Measurements from ENCODE around the gene CDH22. TPM values are rescaled to one million over a fixed set of nuclear protein-coding genes. Genes with fewer than 3 reads are reported as not detected.

The CDH22 gene
- total and polyA plus RNA-seq, 4 donors = not detected

DNA sequence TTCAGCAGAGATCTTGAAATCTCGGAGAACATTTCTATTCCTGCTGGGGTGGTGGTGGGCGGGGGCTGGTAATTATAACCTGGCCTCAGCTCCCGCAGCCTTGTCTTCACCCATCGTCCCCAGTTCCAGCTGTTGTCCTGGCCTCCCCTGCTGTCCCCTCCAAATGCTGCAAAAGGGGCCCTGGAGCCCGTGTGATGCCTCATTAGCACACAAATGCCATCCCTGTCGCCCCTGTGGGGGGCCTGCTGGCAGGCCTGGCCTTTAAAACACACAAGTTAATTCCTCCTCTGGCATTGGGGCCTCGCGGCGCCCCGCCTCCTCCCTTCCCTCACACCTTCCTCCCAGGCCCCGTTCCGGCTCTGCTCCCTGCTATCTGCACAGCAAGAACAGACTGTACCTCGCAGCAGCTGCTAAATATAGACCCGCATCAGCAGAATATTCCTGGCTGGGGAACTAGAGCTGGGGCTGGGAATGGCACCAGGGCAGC is 85.7 kb downstream of the CDH22 start:
- DNase-seq (peak in 1 of 2 donors; percentile 45), ATAC-seq (ENCODE audit: low FRiP score) (no peak)
- Histone ChIP-seq H3K27me3 (ENCODE audit: control insufficient read depth in 1 of 2, insufficient read depth in 2 of 2, low read length in 1 of 2) (no peaks in the 10 kb centered on the region), H3K4me3 (ENCODE audit: low read length in 2 of 2) (no peak overlapping the region), H3K27ac (ENCODE audit: low read depth in 1 of 2, low read length in 2 of 2) (no peak overlapping the region), H3K4me1 (ENCODE audit: control insufficient read depth in 1 of 2, insufficient read depth in 2 of 2, low read length in 2 of 2) (no peaks in the 10 kb centered on the region), H3K36me3 (ENCODE audit: control insufficient read depth in 1 of 2, insufficient read depth in 2 of 2, low read length in 1 of 2) (no peaks in the 10 kb centered on the region), H3K9me3 (ENCODE audit: control insufficient read depth, low read length) (no peaks in the 10 kb centered on the region)
- intact Hi-C loops (cut with DNase I) = no loop called here
- WGBS, 2 donors = 20 to 25% methylated on average over 14 of the region's 14 CpGs

DNA sequence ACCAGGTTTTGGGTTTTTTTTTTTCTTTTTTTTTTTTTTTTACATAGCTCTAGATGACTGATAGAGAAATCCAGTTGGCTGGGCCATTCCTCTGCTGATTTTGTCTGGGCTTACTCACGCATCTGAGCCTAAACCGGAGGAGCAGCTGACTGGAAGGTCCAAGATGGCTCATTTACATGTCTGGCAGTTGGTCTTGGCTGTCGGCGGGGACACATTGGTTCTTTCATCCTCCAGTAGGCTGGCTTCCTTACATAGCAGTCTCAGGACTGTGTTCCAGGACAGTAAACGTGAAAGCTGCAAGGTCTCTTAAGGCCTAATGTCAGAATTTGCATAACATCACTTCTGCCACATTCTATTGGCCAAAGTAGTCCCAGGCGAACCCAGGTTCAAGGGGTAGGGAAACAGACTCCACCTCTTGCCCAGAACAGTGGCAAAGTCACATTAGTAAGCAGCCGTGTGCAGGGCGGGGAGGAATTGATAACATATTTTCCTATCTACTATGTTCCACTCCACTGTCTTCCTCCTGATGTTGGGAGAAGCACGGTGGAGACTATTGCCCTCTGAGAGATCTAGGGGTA is 87.0 kb downstream of the CDH22 start:
- Histone ChIP-seq H3K27ac (ENCODE audit: low read depth in 1 of 2, low read length in 2 of 2) (no peak overlapping the region), H3K27me3 (ENCODE audit: control insufficient read depth in 1 of 2, insufficient read depth in 2 of 2, low read length in 1 of 2) (no peaks in the 10 kb centered on the region), H3K4me3 (ENCODE audit: low read length in 2 of 2) (no peak overlapping the region), H3K36me3 (ENCODE audit: control insufficient read depth in 1 of 2, insufficient read depth in 2 of 2, low read length in 1 of 2) (no peaks in the 10 kb centered on the region), H3K9me3 (ENCODE audit: control insufficient read depth, low read length) (no peaks in the 10 kb centered on the region), H3K4me1 (ENCODE audit: control insufficient read depth in 1 of 2, insufficient read depth in 2 of 2, low read length in 2 of 2) (no peaks in the 10 kb centered on the region)
- ATAC-seq (ENCODE audit: low FRiP score) = no peak
- peak in 1 of 2 donors; percentile 2 for DNase-seq
- 83 to 89% methylated on average over 9 of the region's 9 CpGs for WGBS, 2 donors
- intact Hi-C loops (cut with DNase I) = no loop called here

DNA sequence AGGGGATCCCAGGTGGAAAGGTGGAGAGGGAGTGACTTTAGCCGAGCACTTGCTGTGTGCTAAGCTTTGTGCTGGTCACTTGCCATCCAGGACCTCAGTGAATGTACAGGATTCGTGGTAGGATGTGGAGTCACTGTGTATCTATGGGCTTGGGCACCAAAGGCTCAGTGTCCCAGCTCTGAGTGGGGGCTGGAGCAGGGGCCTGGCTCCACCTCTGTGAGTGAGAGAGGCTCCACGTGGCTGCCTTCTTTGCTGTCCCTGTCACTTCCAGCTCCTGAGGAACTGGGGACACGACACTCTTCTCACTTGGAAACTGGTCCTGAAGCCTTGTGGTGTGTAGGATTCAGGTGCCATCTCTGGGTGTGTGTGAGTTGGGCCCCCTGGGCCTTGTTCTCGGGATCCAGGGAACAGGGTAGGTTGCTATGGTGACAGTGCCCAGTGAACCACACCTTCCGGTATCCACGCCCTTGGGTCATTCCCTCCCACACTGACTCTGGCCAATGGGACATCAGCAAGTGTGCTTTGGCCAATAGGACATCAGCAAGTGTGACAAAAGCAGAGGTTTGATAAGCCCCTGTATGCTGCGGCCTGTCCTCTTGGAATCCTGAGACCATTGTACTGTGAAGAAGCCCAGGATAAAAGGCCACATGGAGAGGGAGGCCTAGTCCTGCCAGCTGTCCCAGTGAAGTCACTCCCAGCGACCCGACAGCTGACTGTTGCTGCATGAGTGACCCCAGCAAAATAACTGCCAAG is 87.7 kb downstream of the CDH22 start:
- 68 to 70% methylated on average over 10 of the region's 10 CpGs for WGBS, 2 donors
- Histone ChIP-seq H3K27me3 (ENCODE audit: control insufficient read depth in 1 of 2, insufficient read depth in 2 of 2, low read length in 1 of 2) (no peaks in the 10 kb centered on the region), H3K9me3 (ENCODE audit: control insufficient read depth, low read length) (no peaks in the 10 kb centered on the region), H3K4me3 (ENCODE audit: low read length in 2 of 2) (no peak overlapping the region), H3K27ac (ENCODE audit: low read depth in 1 of 2, low read length in 2 of 2) (no peak overlapping the region), H3K4me1 (ENCODE audit: control insufficient read depth in 1 of 2, insufficient read depth in 2 of 2, low read length in 2 of 2) (no peaks in the 10 kb centered on the region), H3K36me3 (ENCODE audit: control insufficient read depth in 1 of 2, insufficient read depth in 2 of 2, low read length in 1 of 2) (no peaks in the 10 kb centered on the region)
- ATAC-seq (ENCODE audit: low FRiP score) = no peak
- peak in 1 of 2 donors; percentile 17 for DNase-seq
- intact Hi-C loops (cut with DNase I) = no loop called here

DNA sequence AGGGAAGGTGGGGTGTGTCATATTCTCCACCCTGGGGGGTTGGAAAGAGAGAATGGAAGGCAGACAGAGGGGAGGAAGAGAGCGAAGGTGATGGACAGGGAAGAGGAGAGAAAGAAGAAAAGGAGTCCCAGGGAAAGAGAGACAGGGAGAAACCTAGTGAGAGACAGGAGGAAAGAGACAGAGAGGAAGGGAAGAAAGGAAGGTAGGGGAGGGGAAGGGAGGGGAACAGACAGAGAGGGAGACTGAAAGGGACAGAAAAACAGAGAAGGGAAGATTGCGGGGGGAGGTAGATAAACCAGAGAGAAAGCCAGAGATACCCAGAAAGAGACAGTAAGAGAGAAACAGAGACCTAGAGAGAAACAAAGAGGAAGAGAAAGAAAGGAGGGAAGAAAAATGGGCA is 88.4 kb downstream of the CDH22 start:
- Histone ChIP-seq H3K27me3 (ENCODE audit: control insufficient read depth in 1 of 2, insufficient read depth in 2 of 2, low read length in 1 of 2) (no peaks in the 10 kb centered on the region), H3K9me3 (ENCODE audit: control insufficient read depth, low read length) (no peaks in the 10 kb centered on the region), H3K27ac (ENCODE audit: low read depth in 1 of 2, low read length in 2 of 2) (no peak overlapping the region), H3K4me1 (ENCODE audit: control insufficient read depth in 1 of 2, insufficient read depth in 2 of 2, low read length in 2 of 2) (no peaks in the 10 kb centered on the region), H3K4me3 (ENCODE audit: low read length in 2 of 2) (no peak overlapping the region), H3K36me3 (ENCODE audit: control insufficient read depth in 1 of 2, insufficient read depth in 2 of 2, low read length in 1 of 2) (no peaks in the 10 kb centered on the region)
- ATAC-seq (ENCODE audit: low FRiP score) (no peak), DNase-seq (no peak)
- WGBS, 2 donors = 36 to 73% methylated on average over 2 of the region's 2 CpGs
- intact Hi-C loops (cut with DNase I) = no loop called here

DNA sequence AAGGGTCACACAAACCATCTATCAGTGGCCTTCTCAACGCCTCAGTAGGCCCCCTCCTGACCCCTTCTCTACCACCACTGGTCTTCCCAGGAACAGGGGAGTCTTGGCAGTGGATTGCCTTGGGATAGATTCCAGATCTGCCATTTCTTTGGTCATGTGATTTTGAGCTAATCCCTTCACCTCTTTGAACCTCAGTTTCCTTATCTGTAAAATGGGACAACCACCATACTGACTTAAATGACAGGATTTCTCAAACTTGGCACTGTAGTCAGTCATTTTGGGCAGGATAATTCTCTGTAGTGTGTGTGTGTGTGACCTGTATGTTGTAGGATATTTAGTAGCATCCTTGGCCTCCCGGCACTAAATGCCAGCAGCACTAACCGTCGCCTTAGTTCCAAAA is 89.1 kb downstream of the CDH22 start:
- H3K4me3 ChIP-seq (ENCODE audit: low read length in 2 of 2) = no peak overlapping the region
- ATAC-seq (ENCODE audit: low FRiP score) = no peak
- no peaks in the 10 kb centered on the region for H3K9me3 ChIP-seq (ENCODE audit: control insufficient read depth, low read length)
- H3K36me3 ChIP-seq (ENCODE audit: control insufficient read depth in 1 of 2, insufficient read depth in 2 of 2, low read length in 1 of 2) = no peaks in the 10 kb centered on the region
- WGBS, 2 donors = 83 to 89% methylated on average over 4 of the region's 4 CpGs
- DNase-seq = peak; percentile 2 to 6
- H3K27ac ChIP-seq (ENCODE audit: low read depth in 1 of 2, low read length in 2 of 2) = no peak overlapping the region
- intact Hi-C loops (cut with DNase I) = no loop called here
- no peaks in the 10 kb centered on the region for H3K27me3 ChIP-seq (ENCODE audit: control insufficient read depth in 1 of 2, insufficient read depth in 2 of 2, low read length in 1 of 2)
- H3K4me1 ChIP-seq (ENCODE audit: control insufficient read depth in 1 of 2, insufficient read depth in 2 of 2, low read length in 2 of 2) = no peaks in the 10 kb centered on the region

DNA sequence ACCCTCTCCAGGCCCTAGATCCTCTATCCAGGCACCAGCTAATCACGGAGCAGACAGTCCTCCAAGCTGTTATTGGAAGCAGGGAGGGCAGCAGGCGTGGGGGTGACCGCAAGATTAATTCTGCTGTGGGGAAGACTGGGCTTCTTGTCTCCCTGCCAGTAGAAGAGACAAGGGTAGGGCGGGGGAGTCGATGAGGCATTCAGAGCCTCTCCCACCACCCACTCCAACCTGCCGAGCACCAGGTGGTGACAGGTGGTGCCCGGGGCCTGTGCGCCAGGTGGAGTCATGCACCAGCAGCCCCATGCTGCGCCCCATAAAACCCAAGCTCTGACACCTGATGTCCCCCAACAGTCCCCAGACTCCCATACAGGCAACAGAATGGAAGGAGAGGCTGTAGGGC is 89.6 kb downstream of the CDH22 start:
- H3K27me3 ChIP-seq (ENCODE audit: control insufficient read depth in 1 of 2, insufficient read depth in 2 of 2, low read length in 1 of 2) = no peaks in the 10 kb centered on the region
- H3K4me3 ChIP-seq (ENCODE audit: low read length in 2 of 2) = no peak overlapping the region
- intact Hi-C loops (cut with DNase I) = no loop called here
- no peak for ATAC-seq (ENCODE audit: low FRiP score)
- DNase-seq = peak; percentile 10
- H3K9me3 ChIP-seq (ENCODE audit: control insufficient read depth, low read length) = no peaks in the 10 kb centered on the region
- 77% methylated on average over 9 of the region's 9 CpGs for WGBS, 2 donors
- no peaks in the 10 kb centered on the region for H3K4me1 ChIP-seq (ENCODE audit: control insufficient read depth in 1 of 2, insufficient read depth in 2 of 2, low read length in 2 of 2)
- H3K27ac ChIP-seq (ENCODE audit: low read depth in 1 of 2, low read length in 2 of 2) = no peak overlapping the region
- no peaks in the 10 kb centered on the region for H3K36me3 ChIP-seq (ENCODE audit: control insufficient read depth in 1 of 2, insufficient read depth in 2 of 2, low read length in 1 of 2)

DNA sequence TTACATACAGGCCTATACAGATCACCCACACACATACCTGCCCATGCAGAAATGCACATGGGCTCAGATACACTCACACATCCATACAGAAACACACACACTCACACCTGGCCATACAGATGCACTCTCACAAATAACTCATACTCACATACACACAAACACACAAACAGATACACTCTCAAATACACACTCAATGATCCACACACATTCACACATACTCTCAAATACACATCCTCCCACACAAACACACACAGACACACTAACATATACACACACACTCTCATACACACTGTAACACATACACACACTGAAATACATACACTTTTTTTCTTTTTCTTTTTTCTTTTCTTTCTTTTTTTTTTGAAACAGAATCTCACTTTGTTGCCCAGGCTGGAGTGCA is 90.7 kb downstream of the CDH22 start:
- no peak overlapping the region for H3K4me3 ChIP-seq (ENCODE audit: low read length in 2 of 2)
- H3K36me3 ChIP-seq (ENCODE audit: control insufficient read depth in 1 of 2, insufficient read depth in 2 of 2, low read length in 1 of 2) = no peaks in the 10 kb centered on the region
- H3K9me3 ChIP-seq (ENCODE audit: control insufficient read depth, low read length) = no peaks in the 10 kb centered on the region
- intact Hi-C loops (cut with DNase I) = no loop called here
- H3K27ac ChIP-seq (ENCODE audit: low read depth in 1 of 2, low read length in 2 of 2) = no peak overlapping the region
- DNase-seq (no peak), ATAC-seq (ENCODE audit: low FRiP score) (no peak)
- H3K27me3 ChIP-seq (ENCODE audit: control insufficient read depth in 1 of 2, insufficient read depth in 2 of 2, low read length in 1 of 2) = no peaks in the 10 kb centered on the region
- H3K4me1 ChIP-seq (ENCODE audit: control insufficient read depth in 1 of 2, insufficient read depth in 2 of 2, low read length in 2 of 2) = no peaks in the 10 kb centered on the region

DNA sequence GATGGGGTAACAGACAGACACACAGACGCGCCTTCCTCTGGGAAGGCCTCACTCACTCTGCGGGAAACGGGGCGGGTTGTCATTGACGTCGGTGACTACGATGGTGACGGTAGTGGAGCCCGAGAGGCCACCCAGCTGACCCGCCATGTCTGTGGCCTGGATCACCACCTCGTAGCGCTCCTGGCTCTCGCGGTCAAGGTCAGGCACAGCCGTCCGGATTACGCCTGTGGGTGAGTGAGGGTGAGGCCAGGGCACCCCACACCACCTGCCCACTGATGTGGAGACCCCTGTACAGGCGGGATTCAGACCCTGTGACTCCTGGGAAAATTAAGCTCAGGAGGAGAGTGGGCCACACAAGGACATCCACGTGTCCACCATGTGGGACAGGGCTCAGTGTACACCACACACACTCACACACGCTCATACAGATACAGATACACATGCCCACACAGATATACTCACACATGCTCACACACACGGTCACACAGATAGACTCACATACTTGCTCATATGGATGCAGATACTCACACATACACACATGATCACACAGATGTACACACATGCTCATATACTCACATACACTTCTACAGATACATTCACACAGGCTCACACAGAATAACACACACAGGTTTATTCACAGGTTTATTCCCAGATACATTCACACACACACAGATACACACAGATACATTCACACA is 91.4 kb downstream of the CDH22 start:
- no peak overlapping the region for H3K4me3 ChIP-seq (ENCODE audit: low read length in 2 of 2)
- WGBS, 2 donors = 94% methylated on average over 22 of the region's 22 CpGs
- H3K27ac ChIP-seq (ENCODE audit: low read depth in 1 of 2, low read length in 2 of 2) = no peak overlapping the region
- H3K36me3 ChIP-seq (ENCODE audit: control insufficient read depth in 1 of 2, insufficient read depth in 2 of 2, low read length in 1 of 2) = no peaks in the 10 kb centered on the region
- ATAC-seq (ENCODE audit: low FRiP score) = no peak
- H3K9me3 ChIP-seq (ENCODE audit: control insufficient read depth, low read length) = no peaks in the 10 kb centered on the region
- peak; percentile 25 to 67 for DNase-seq
- no peaks in the 10 kb centered on the region for H3K4me1 ChIP-seq (ENCODE audit: control insufficient read depth in 1 of 2, insufficient read depth in 2 of 2, low read length in 2 of 2)
- H3K27me3 ChIP-seq (ENCODE audit: control insufficient read depth in 1 of 2, insufficient read depth in 2 of 2, low read length in 1 of 2) = no peaks in the 10 kb centered on the region
- intact Hi-C loops (cut with DNase I) = no loop called here

Measured in aorta (tissue), 5 donors.